ENCODE results near the gene TNNC1. TPM values are rescaled to one million over a fixed set of nuclear protein-coding genes. Genes with fewer than 3 reads are reported as not detected.

The TNNC1 gene
- total and polyA plus RNA-seq, 9 of the 15 experiments (the other 6 are each of a cell fraction or from before 2014, with no cell fraction given) = 0.08 to 0.85 (median 0.42) TPM; not detected in 4

- TF ChIP-seq, protein P1, sequence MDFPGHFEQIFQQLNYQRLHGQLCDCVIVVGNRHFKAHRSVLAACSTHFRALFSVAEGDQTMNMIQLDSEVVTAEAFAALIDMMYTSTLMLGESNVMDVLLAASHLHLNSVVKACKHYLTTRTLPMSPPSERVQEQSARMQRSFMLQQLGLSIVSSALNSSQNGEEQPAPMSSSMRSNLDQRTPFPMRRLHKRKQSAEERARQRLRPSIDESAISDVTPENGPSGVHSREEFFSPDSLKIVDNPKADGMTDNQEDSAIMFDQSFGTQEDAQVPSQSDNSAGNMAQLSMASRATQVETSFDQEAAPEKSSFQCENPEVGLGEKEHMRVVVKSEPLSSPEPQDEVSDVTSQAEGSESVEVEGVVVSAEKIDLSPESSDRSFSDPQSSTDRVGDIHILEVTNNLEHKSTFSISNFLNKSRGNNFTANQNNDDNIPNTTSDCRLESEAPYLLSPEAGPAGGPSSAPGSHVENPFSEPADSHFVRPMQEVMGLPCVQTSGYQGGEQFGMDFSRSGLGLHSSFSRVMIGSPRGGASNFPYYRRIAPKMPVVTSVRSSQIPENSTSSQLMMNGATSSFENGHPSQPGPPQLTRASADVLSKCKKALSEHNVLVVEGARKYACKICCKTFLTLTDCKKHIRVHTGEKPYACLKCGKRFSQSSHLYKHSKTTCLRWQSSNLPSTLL (IDR thresholded peaks at IDR 0.05) = no peak
These were observed 11.2 kb downstream of the TNNC1 start (continued) for GRCh38 chr3:52442409-52443267.

DNA sequence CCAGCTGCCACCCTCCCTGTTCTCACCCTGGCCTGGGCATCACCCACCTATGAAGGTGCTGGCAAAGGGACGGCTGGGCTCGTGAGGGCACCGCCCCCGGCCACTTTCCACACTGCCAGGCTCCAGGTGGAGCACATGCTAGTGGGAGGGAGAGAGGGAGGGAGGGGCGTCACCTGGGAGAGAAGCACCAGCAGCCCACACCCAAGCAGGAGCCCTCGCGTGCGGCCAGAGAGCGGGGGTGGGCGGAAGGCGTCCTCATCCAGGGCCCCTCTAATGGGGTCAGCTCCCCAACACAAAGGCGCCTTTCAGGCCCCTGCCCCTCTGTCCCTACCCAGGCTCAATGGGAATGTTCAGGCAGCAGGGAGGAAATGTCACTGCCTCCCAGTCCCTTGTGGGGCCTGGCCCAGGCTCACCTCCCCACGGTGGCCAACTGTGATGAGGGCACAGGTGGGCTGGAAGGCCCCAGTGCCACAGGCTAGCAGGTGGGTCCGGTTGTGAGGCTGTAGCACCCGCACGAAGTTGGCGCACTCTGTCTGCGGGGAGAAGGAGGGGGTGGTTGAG, 12.0 kb downstream of the TNNC1 start:
- POLR2A ChIA-PET = no interaction called here
- no peak overlapping the region for H3K4me2 ChIP-seq (ENCODE audit: insufficient read depth, low read length)
- no peak for FAIRE-seq
- in situ Hi-C loops (cut with MboI) (loop anchor here (10.0 kb wide), 1 partner anchor 147 kb away; no protein-coding TSS in a partner anchor), intact Hi-C loops (cut with micrococcal nuclease) (no loop called here)
- H3K79me2 ChIP-seq (ENCODE audit: control insufficient read depth, insufficient read depth, low read length) = no peaks in the 10 kb centered on the region
- H3K9ac ChIP-seq (ENCODE audit: insufficient read depth in 1 of 2, low read depth in 2 of 2, low read length in 2 of 2) = no peak overlapping the region
- H3K27me3 ChIP-seq (ENCODE audit: control insufficient read depth in 2 of 2, insufficient read depth in 2 of 2, low read length in 2 of 2) = peaks cover 0 to 4% of the 10 kb centered on the region in 2 experiments; a peak in 1 of 5 replicates
- no peaks in the 10 kb centered on the region for H4K20me1 ChIP-seq (replicated peaks; ENCODE audit: control insufficient read depth, insufficient read depth, low read length)
- H3K9me1 ChIP-seq (ENCODE audit: control insufficient read depth, insufficient read depth, low read length) = no peaks in the 10 kb centered on the region
- no peak overlapping the region for H3K27ac ChIP-seq (ENCODE audit: extremely low read depth, low read depth, low read length)
- no peak overlapping the region for H3K4me3 ChIP-seq
- WGBS (ENCODE audit: insufficient coverage, low coverage, missing lambda C conversion rate) = 50% methylated on average over 6 of the region's 18 CpGs
- no peaks in the 10 kb centered on the region for H3K36me3 ChIP-seq (ENCODE audit: control insufficient read depth, insufficient read depth, low read length)
- no TSS peak for BruUV-seq (replicated peaks)
- CTCF ChIA-PET (ENCODE audit: low intra/inter-chr PET ratio) = no interaction called here
- no peak for ATAC-seq
- peaks cover 0 to 30% of the 10 kb centered on the region in 2 experiments; a peak in 2 of 5 replicates for H3K4me1 ChIP-seq (replicated peaks in 1 of 2; ENCODE audit: control insufficient read depth in 2 of 2, insufficient read depth in 2 of 2, low read length in 2 of 2)
- no peak for DNase-seq (ENCODE audit: extremely low read depth in 1 of 4, low spot score in 3 of 4)
- no peak overlapping the region for H2AFZ ChIP-seq (ENCODE audit: low read depth, low read length)
- no peaks in the 10 kb centered on the region for H3K9me3 ChIP-seq (replicated peaks; ENCODE audit: control insufficient read depth, insufficient read depth, low read depth, low read length)
- TF ChIP-seq, protein P2, sequence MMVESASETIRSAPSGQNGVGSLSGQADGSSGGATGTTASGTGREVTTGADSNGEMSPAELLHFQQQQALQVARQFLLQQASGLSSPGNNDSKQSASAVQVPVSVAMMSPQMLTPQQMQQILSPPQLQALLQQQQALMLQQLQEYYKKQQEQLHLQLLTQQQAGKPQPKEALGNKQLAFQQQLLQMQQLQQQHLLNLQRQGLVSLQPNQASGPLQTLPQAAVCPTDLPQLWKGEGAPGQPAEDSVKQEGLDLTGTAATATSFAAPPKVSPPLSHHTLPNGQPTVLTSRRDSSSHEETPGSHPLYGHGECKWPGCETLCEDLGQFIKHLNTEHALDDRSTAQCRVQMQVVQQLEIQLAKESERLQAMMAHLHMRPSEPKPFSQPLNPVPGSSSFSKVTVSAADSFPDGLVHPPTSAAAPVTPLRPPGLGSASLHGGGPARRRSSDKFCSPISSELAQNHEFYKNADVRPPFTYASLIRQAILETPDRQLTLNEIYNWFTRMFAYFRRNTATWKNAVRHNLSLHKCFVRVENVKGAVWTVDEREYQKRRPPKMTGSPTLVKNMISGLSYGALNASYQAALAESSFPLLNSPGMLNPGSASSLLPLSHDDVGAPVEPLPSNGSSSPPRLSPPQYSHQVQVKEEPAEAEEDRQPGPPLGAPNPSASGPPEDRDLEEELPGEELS (CRISPR knock-in tag; IDR thresholded peaks at IDR 0.05; ENCODE audit: borderline replicate concordance) = no peak
- TF ChIP-seq CHD4 (IDR thresholded peaks at IDR 0.05; ENCODE audit: insufficient read depth, insufficient replicate concordance, low read depth, low read length, poor library complexity, severe bottlenecking) (no peak), XRCC4 (IDR thresholded peaks at IDR 0.05; ENCODE audit: extremely low read depth, insufficient read depth, insufficient read length) (no peak), TCFL5 (CRISPR knock-in tag; conservative IDR thresholded peaks at IDR 0.05) (no peak), CC2D1A (IDR thresholded peaks at IDR 0.05) (no peak), MAFG (tag; conservative IDR thresholded peaks at IDR 0.05) (no peak), ZC3H8 (IDR thresholded peaks at IDR 0.05) (no peak)
- TF ChIP-seq, protein P3, sequence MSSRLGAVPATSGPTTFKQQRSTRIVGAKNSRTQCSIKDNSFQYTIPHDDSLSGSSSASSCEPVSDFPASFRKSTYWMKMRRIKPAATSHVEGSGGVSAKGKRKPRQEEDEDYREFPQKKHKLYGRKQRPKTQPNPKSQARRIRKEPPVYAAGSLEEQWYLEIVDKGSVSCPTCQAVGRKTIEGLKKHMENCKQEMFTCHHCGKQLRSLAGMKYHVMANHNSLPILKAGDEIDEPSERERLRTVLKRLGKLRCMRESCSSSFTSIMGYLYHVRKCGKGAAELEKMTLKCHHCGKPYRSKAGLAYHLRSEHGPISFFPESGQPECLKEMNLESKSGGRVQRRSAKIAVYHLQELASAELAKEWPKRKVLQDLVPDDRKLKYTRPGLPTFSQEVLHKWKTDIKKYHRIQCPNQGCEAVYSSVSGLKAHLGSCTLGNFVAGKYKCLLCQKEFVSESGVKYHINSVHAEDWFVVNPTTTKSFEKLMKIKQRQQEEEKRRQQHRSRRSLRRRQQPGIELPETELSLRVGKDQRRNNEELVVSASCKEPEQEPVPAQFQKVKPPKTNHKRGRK (tag; IDR thresholded peaks at IDR 0.05) = no peak
- TF ChIP-seq, protein P4, sequence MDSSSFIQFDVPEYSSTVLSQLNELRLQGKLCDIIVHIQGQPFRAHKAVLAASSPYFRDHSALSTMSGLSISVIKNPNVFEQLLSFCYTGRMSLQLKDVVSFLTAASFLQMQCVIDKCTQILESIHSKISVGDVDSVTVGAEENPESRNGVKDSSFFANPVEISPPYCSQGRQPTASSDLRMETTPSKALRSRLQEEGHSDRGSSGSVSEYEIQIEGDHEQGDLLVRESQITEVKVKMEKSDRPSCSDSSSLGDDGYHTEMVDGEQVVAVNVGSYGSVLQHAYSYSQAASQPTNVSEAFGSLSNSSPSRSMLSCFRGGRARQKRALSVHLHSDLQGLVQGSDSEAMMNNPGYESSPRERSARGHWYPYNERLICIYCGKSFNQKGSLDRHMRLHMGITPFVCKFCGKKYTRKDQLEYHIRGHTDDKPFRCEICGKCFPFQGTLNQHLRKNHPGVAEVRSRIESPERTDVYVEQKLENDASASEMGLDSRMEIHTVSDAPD (CRISPR knock-in tag; IDR thresholded peaks at IDR 0.05) = no peak

All from K562 (cell line).